Caco-2 (cell line): ENCODE data around the gene METAP1. TPM values are rescaled to one million over a fixed set of nuclear protein-coding genes. Genes with fewer than 3 reads are reported as not detected.
A peak's percentile ranks its signal among the peaks of the same experiment; 100 is the strongest.

ENCODE experiments used
- BruUV-seq: library from RNA; stranded (reverse); fragments of 400-500 nt; replicated peaks from 2 replicates; lab custom pipeline; 2021; lab: Mats Ljungman, UMichigan
- CTCF ChIA-PET: fragments of 300-600 bp; sonication (Branson Sonifier 250); formaldehyde crosslinking; loops from one replicate; lab custom pipeline; 2022; ENCODE audit warnings: antibody characterized with exemption; lab: Charles Lee
- POLR2A ChIA-PET: fragments of 300-600 bp; sonication (Branson Sonifier 250); formaldehyde crosslinking; loops from one replicate; lab custom pipeline; 2022; ENCODE audit warnings: antibody characterized with exemption; lab: Charles Lee
- DNase-seq, 2 experiments: peaks; one replicate each; pipeline versions ENCODE4 v3.0.0 to v3.0.0-alpha.2; 2020 to 2022
- H3K27me3 ChIP-seq: replicated peaks from 2 replicates; pipeline ENCODE4 v1.6.0; 2011; ENCODE audit warnings: low read length; ENCODE audit not compliant: control insufficient read depth, insufficient read depth
- H3K36me3 ChIP-seq: 2 replicates; pipeline ENCODE4 v1.5.1; 2011; ENCODE audit warnings: low read length; ENCODE audit not compliant: control insufficient read depth, insufficient read depth
- H3K4me1 ChIP-seq: fragments of 250-450 bp; sonication (Bioruptor Pico); 2 replicates; pipeline ENCODE4 v1.5.1; 2020; ENCODE audit warnings: mild to moderate bottlenecking
- H3K4me3 ChIP-seq: 2 replicates; pipeline ENCODE4 v1.5.1; 2011; ENCODE audit warnings: low read depth, mild to moderate bottlenecking, control low read depth, low read length
- H3K9me3 ChIP-seq: fragments of 250-450 bp; sonication (Bioruptor Pico); 2 replicates; pipeline ENCODE4 v1.5.1; 2020; ENCODE audit warnings: mild to moderate bottlenecking, moderate library complexity
- H3K27ac Mint-ChIP-seq: one replicate; pipeline ENCODE4 v1.8.0; 2022; ENCODE audit warnings: mixed read lengths; ENCODE audit not compliant: unreplicated experiment
- H3K27me3 Mint-ChIP-seq: one replicate; pipeline ENCODE4 v1.8.0; 2022; ENCODE audit warnings: mixed read lengths; ENCODE audit not compliant: insufficient read depth, unreplicated experiment
- H3K36me3 Mint-ChIP-seq: one replicate; pipeline ENCODE4 v1.8.0; 2022; ENCODE audit warnings: mild to moderate bottlenecking, mixed read lengths; ENCODE audit not compliant: insufficient read depth, unreplicated experiment
- H3K4me1 Mint-ChIP-seq: one replicate; pipeline ENCODE4 v1.8.0; 2022; ENCODE audit warnings: low read depth, mixed read lengths; ENCODE audit not compliant: unreplicated experiment
- H3K4me3 Mint-ChIP-seq: one replicate; pipeline ENCODE4 v1.8.0; 2022; ENCODE audit warnings: mild to moderate bottlenecking, moderate library complexity, mixed read lengths; ENCODE audit not compliant: unreplicated experiment
- H3K9me3 Mint-ChIP-seq: one replicate; pipeline ENCODE4 v1.8.0; 2022; ENCODE audit warnings: mixed read lengths; ENCODE audit not compliant: unreplicated experiment
- intact Hi-C: fragments of 100-400 bp; cut with micrococcal nuclease; formaldehyde crosslinking; loops from one replicate; pipeline ENCODE4 v1.10.0; 2022; ENCODE audit not compliant: unreplicated experiment
- total RNA-seq: library from RNA; stranded (reverse); gene quantifications from 2 replicates; pipeline ENCODE4 v1.2.3, GENCODE V29; 2022
- TF ChIP-seq, protein P1 (sequence below), 2 experiments: fragments of 200-600 bp in 1 of 2; IDR thresholded peaks; 1 replicate in 1 of 2; 2 replicates in 1 of 2; pipeline versions ENCODE4 v1.5.1 to v1.8.0; 2011 to 2022; ENCODE audit warnings: antibody characterized with exemption in 1 of 2, control low read depth in 1 of 2, inconsistent platforms in 1 of 2, low read depth in 1 of 2, low read length in 1 of 2, mild to moderate bottlenecking in 1 of 2, moderate library complexity in 1 of 2; ENCODE audit not compliant: insufficient read depth in 1 of 2, severe bottlenecking in 1 of 2, unreplicated experiment in 1 of 2

The METAP1 gene
- total RNA-seq, 1 experiment from 2014 or later: 83.0 TPM

DNA sequence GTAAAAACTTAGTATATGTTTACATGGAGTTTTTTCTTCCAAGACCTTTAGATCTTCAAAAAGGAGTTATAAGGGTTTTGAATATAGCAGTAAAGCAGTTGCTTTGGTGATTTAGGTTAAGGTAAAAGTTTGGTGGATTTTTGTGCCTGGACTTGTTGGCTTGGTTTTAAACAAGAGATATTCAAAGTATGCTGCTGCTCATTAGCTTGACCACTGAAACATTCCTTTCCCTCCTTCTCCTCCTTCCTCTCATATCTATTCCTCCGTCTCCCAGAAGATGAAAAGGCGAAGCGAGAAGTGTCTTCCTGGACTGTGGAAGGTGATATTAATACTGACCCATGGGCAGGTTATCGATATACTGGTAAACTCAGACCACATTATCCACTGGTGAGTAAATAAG is 38.4 kb downstream of the METAP1 start:
- no peak overlapping the region for H3K4me3 Mint-ChIP-seq
- H3K36me3 Mint-ChIP-seq: peaks cover 42% of the 10 kb centered on the region
- CTCF ChIA-PET: interaction anchor here (2.1 kb wide), 1 partner anchor 39 kb away, joined by 4 read pairs; the partner anchor contains the start of gene METAP1
- no peak for DNase-seq
- POLR2A ChIA-PET: no interaction called here
- Histone ChIP-seq H3K4me1 (peaks cover 3% of the 10 kb centered on the region), H3K36me3 (no peaks in the 10 kb centered on the region), H3K27me3 (no peaks in the 10 kb centered on the region), H3K9me3 (peaks cover 5% of the 10 kb centered on the region), H3K4me3 (no peak overlapping the region)
- H3K27ac Mint-ChIP-seq: peak overlapping the region; percentile 23
- BruUV-seq: no TSS peak
- TF ChIP-seq, protein P1, sequence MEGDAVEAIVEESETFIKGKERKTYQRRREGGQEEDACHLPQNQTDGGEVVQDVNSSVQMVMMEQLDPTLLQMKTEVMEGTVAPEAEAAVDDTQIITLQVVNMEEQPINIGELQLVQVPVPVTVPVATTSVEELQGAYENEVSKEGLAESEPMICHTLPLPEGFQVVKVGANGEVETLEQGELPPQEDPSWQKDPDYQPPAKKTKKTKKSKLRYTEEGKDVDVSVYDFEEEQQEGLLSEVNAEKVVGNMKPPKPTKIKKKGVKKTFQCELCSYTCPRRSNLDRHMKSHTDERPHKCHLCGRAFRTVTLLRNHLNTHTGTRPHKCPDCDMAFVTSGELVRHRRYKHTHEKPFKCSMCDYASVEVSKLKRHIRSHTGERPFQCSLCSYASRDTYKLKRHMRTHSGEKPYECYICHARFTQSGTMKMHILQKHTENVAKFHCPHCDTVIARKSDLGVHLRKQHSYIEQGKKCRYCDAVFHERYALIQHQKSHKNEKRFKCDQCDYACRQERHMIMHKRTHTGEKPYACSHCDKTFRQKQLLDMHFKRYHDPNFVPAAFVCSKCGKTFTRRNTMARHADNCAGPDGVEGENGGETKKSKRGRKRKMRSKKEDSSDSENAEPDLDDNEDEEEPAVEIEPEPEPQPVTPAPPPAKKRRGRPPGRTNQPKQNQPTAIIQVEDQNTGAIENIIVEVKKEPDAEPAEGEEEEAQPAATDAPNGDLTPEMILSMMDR (IDR thresholded peaks at IDR 0.05; ENCODE audit: insufficient read depth in 1 of 2, low read depth in 1 of 2, low read length in 1 of 2, severe bottlenecking in 1 of 2, unreplicated experiment in 1 of 2): no peak
- intact Hi-C loops: no loop called here
- H3K4me1 Mint-ChIP-seq: peaks cover 9% of the 10 kb centered on the region
- H3K9me3 Mint-ChIP-seq: no peaks in the 10 kb centered on the region
- H3K27me3 Mint-ChIP-seq: no peaks in the 10 kb centered on the region

DNA sequence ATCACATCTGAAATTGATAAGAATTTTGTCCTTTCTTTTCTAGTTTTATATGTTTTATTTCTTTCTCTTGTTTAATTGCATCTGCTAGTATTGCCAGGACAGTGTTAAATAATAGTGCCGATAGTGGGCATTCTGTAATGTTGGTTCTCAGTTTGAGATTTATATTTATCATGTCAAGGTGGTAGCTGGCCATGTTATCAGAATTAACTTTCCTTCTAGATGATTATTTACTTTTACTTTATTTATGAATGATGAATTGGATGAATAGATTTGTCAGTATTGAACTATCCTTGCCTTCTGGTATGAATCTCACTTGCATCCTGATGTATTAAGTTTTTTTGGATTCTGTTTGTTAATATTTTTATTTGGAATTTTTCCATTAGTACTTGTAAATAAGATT is 42.7 kb downstream of the METAP1 start:
- Mint-ChIP-seq H3K36me3 (peaks cover 32% of the 10 kb centered on the region), H3K27ac (no peak overlapping the region), H3K27me3 (no peaks in the 10 kb centered on the region), H3K4me1 (peaks cover 9% of the 10 kb centered on the region), H3K9me3 (no peaks in the 10 kb centered on the region), H3K4me3 (no peak overlapping the region)
- ChIA-PET CTCF (no interaction called here), POLR2A (no interaction called here)
- H3K36me3 ChIP-seq: no peaks in the 10 kb centered on the region
- no TSS peak for BruUV-seq
- no peak overlapping the region for H3K4me3 ChIP-seq
- intact Hi-C loops: no loop called here
- peaks cover 5% of the 10 kb centered on the region for H3K9me3 ChIP-seq
- H3K27me3 ChIP-seq: no peaks in the 10 kb centered on the region
- TF ChIP-seq, protein P1 (IDR thresholded peaks at IDR 0.05; ENCODE audit: insufficient read depth in 1 of 2, low read depth in 1 of 2, low read length in 1 of 2, severe bottlenecking in 1 of 2, unreplicated experiment in 1 of 2): no peak
- DNase-seq: no peak
- no peaks in the 10 kb centered on the region for H3K4me1 ChIP-seq

DNA sequence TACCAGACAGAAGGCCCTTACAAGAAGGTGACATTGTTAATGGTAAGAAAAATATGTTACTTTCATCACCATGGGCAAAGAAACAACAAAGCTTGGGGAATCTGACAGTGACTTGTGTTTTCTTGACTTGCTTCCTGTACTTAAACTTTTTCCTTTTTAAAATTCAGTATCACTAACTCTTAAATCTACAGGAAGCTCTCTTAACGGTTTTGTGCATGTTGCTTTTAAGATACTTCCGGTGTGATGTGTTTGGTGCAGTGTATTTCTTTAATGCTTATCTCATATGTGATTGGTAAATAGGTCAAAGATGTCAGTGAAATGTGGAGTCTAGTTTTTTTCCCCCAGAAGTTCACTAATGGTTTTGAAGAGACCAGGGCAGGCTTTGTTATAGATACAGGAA is 47.8 kb downstream of the METAP1 start:
- TF ChIP-seq, protein P1 (IDR thresholded peaks at IDR 0.05; ENCODE audit: insufficient read depth in 1 of 2, low read depth in 1 of 2, low read length in 1 of 2, severe bottlenecking in 1 of 2, unreplicated experiment in 1 of 2): no peak
- Mint-ChIP-seq H3K27ac (no peak overlapping the region), H3K36me3 (peaks cover 61% of the 10 kb centered on the region), H3K4me3 (no peak overlapping the region), H3K4me1 (no peaks in the 10 kb centered on the region), H3K9me3 (no peaks in the 10 kb centered on the region), H3K27me3 (no peaks in the 10 kb centered on the region)
- CTCF ChIA-PET: no interaction called here
- Histone ChIP-seq H3K36me3 (0 out of 2 replicates have a peak, but pooled peaks cover 1% of the 10 kb centered on the region), H3K9me3 (no peaks in the 10 kb centered on the region), H3K27me3 (no peaks in the 10 kb centered on the region), H3K4me1 (no peaks in the 10 kb centered on the region), H3K4me3 (no peak overlapping the region)
- POLR2A ChIA-PET: no interaction called here
- DNase-seq: no peak
- intact Hi-C loops: no loop called here
- BruUV-seq: no TSS peak
